ENCODE measurements around the gene ZNF607.
"Not testable (repeated sequence)": the region's sequence is repeated elsewhere in the genome, so short reads cannot be mapped to it uniquely, and the experiment has no call there.

Gene ZNF607

DNA sequence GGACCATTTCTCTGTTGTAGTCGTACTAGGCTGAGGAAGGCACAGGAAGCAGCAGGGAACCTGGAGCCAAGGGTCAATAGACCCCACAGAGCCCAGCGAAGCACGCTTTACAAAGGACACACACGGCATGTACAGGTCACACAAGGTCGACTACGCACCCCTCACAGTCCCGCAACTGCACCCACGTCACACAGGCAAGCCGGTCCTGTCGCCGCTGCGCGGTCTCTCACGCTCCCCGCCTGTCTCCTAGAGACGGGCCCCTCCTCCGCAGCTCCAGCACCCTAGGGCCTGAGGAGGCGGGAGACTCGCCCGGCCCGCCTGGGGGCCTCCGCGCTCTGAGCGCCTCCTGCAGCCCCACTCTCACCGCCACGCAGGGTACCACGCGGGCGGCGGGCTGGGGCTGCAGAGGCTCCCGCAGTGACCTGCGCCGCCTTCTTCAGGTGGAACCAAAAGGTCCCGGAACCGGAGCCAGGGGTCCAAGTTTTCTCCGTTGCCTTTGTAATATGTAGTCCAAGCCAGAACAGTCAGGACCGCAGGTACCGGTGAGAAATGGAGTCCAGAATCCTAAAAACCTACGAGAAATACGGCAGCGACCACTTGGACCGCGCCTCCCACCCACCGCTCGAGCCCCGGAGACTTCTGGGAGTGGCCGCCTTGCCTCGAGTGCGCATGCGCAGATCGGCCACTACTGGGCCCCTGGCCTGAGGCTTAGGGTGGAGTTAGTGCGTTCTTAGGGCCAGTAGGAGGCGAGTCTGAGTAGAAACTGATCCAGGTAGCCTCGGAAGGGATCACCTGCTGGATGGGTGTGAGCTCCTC is at the start of gene ZNF607:
TSS of gene ZNF607 (minus strand) at position 651 of the 816 bp plus-strand sequence. CDS start 8,143 bp downstream, outside the sequence.
- DNase-seq, result peak; percentile 90
- in situ Hi-C loops (cut with HindIII; ENCODE audit: low pct_ligation_motif_present, low pct_unique_long_range_greater_than_20kb, low sequenced_read_pairs), result no loop called here

DNA sequence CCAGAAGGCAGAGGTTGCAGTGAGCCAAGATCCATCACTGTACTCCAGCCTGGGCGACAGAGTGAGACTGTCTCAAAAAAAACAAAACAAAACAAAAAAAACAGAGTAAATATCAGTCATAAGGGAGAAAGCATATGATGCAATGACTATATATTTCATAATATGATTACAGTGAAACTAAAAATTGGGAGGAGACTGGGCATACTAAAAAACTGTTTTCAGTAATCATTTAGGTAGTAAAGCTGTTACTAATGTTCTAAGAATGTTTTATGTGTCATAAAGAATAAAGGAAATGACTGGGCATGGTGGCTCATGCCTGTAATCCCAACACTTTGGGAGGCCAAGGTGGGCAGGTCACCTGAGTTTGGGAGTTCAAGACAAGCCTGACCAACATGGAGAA is 43.9 kb upstream of the ZNF607 start:
- no peak for DNase-seq
- in situ Hi-C loops (cut with HindIII; ENCODE audit: low pct_ligation_motif_present, low pct_unique_long_range_greater_than_20kb, low sequenced_read_pairs), result no loop called here

DNA sequence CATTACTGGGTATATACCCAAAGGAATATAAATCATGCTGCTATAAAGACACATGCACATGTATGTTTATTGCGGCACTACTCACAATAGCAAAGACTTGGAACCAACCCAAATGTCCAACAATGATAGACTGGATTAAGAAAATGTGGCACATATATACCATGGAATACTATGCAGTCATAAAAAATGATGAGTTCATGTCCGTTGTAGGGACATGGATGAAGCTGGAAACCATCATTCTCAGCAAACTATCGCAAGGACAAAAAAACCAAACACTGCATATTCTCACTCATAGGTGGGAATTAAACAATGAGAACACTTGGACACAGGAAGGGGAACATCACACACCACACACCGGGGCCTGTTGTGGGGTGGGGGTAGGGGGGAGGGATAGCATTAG is 38.1 kb upstream of the ZNF607 start:
- in situ Hi-C loops (cut with HindIII; ENCODE audit: low pct_ligation_motif_present, low pct_unique_long_range_greater_than_20kb, low sequenced_read_pairs); DNase-seq: not testable (repeated sequence)

DNA sequence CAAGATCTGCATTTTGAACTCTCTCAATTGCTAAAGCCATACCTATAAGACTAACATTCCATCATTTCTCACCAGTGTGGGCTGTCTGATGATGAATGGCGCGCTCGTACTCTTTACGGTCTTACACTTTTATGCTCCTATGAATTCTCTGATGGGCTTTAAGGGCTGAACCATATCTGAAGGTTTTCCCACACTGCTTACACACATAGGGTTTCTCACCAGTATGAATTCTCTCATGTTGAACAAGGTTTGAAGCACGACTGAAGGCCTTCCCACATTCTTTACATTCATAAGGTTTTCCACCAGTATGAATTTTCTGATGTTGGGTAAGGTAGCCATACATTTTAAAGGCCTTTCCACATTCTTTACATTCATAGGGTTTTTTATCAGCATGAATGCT is 18.8 kb upstream of the ZNF607 start:
- no peak for DNase-seq
- in situ Hi-C loops (cut with HindIII; ENCODE audit: low pct_ligation_motif_present, low pct_unique_long_range_greater_than_20kb, low sequenced_read_pairs), result no loop called here

DNA sequence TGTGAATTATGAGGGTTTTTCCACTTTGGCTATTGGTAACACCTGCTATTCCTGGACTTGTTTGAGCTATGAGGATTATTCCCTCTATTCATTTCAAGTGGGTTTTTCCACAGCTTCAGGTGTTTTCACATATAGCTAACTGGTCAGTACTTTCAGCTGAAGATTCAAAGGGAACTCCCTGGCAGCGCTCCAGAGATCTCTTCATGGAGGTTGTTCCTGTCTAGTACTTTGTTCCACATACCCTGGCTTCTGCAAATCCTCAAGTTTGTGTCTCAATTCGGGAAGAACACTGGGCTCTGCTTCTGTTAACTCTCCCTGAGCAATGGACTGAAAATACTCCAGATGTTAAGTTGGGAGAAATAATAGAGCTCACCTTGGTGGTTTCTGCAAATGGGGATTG is 5.6 kb upstream of the ZNF607 start:
- no peak for DNase-seq
- in situ Hi-C loops (cut with HindIII; ENCODE audit: low pct_ligation_motif_present, low pct_unique_long_range_greater_than_20kb, low sequenced_read_pairs), result no loop called here

DNA sequence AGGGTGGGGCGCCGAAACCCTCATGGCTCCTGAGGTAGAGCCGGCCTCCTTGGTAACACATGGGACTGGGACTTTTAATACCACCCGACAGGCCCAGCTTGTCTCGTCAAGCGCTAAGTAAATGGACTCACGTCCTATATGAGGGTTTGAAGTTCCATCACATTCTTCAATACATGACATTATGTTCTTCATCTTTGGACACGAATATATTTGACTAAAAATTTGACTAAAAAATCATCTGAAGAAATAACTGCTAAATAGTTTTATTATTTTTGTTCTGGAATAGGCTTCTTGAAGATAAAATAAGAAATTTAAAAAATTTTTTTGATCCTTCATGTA is 335 bp upstream of the ZNF607 start:
- DNase-seq, result no peak
- in situ Hi-C loops (cut with HindIII; ENCODE audit: low pct_ligation_motif_present, low pct_unique_long_range_greater_than_20kb, low sequenced_read_pairs), result no loop called here

DNA sequence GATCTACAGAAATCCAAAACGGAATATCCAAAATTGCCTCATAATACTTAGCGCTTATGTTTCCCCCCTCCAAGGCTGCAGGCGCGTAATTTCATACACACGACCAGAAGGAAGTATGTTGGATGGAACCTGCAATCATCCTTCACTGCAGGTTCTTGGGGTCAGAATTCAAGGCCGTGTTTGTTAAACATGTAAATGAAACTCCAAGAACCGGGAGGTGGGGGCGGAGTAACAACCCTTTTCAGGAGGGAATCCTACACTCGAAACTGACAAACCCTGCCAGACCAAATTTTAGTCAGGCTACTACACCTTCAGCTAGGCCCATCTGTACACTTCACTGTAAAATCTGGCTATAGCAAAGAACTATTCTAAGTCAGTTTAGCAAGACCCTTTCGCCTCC is 1.3 kb downstream of the ZNF607 start:
- DNase-seq, result no peak
- in situ Hi-C loops (cut with HindIII; ENCODE audit: low pct_ligation_motif_present, low pct_unique_long_range_greater_than_20kb, low sequenced_read_pairs), result no loop called here

DNA sequence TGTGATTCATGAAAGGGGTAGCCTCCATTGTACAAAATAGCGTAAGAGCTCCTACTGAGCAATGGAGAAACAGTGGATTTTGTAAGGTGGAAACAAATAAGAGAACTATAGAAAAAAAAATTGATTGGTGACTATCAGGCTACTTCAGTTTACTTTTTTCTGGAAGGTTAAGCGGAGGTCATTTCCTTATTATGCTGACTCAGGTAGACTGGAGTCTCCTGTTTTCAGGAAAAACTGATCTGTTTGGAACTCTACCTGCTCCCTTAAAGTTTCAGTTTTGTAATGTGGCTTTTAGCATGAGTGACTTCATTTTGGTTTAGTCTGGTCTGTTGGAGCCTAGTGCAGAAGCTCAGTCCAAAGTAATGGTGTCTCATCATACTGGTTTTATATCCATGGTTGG is 3.4 kb downstream of the ZNF607 start:
- DNase-seq, result no peak
- in situ Hi-C loops (cut with HindIII; ENCODE audit: low pct_ligation_motif_present, low pct_unique_long_range_greater_than_20kb, low sequenced_read_pairs), result no loop called here

DNA sequence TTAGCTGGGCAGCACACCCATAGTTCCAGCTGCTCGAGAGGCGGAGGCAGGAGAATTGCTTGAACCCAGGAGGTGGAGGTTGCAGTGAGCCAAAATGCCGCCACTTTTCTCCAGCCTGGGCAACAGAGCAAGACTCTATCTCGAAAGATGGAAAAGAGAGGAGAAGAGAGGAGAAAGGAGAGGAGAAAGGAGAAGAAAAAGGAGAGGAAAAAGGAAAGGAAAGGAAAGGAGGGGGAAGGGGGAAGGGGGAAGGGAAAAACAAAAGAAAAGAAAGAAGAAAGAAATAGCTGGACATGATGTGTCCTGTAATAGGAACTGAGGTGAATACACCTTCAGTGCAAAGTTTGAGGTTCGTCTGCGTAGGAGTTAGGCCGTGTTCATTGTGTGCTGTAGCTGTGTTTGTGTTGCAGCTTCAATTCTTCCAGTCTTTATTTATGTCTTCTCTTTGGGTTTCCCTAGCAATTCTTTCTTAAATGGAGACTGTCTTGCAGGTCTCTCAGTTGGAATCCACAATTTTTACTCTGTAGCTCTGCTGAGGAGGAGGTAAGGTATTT is 13.4 kb downstream of the ZNF607 start:
- no peak for DNase-seq
- in situ Hi-C loops (cut with HindIII; ENCODE audit: low pct_ligation_motif_present, low pct_unique_long_range_greater_than_20kb, low sequenced_read_pairs), result no loop called here

DNA sequence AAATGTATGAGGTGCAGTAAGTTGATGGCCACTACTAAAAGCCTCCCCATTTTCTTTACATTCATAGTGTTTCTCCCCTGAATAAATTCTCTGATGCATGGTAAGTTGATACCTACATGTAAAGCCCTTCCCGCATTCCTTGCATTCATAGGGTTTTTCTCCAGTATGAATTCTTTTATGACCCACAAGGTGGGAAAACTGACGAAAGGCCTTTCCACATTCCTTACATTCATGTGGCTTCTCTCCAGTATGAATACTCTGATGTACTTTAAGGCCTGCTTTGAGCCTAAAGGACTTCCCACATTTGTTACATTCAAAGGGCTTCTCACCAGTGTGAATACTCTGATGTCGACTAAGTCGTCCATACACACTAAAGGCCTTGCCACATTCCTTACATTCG is 20.5 kb downstream of the ZNF607 start:
- in situ Hi-C loops (cut with HindIII; ENCODE audit: low pct_ligation_motif_present, low pct_unique_long_range_greater_than_20kb, low sequenced_read_pairs), result no loop called here
- DNase-seq, result no peak

DNA sequence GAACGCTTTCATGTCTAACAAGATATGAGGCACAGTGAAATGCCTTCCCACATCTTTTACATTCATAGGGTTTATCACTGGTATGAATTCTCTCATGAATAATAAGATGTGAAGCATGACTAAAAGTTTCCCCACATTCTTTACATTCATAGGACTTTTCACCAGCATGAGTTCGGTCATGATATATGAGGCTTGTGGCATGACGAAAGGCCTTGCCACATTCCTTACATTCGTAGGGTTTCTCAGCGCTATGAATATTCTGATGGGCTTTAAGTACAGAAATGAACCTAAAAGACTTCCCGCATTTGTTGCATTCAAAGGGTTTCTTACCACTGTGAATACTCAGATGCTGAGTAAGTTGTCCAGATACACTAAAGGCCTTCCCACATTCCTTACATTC is 21.3 kb downstream of the ZNF607 start:
- DNase-seq, result no peak
- in situ Hi-C loops (cut with HindIII; ENCODE audit: low pct_ligation_motif_present, low pct_unique_long_range_greater_than_20kb, low sequenced_read_pairs), result no loop called here

DNA sequence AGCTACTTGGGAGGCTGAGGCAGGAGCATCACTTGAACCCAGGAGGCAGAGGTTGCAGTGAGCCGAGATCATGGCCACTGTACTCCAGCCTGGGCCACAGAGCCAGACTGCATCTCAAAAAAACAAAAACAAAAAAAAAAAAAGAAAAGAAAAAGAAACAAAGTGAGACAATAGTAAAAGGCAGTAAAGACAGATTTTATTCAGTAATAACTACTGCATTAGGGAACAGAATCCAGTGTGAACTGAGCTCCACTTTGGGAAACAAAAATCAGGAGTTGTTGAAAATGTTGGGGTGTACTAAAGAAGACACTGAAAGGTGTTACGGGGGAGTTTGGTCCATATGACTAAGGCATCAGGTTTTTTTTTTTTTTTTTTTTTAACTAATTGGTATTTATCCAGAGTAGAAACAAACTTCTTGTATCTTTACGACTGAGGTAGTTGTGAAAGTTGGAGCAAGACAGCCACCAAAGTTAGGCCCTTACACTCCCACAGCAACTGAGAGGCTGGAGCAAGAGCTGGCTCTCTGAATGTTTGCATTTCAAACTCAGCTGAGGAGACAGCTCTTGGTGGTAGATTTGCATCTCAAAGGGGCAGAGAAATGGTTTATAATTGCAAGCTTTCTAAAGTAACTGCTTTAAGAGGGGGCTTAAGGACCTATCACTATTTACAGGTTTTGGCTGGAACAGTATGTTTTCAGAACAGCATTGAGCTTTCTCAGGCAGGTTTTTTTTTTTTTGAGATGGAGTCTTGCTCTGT is 24.2 kb downstream of the ZNF607 start:
- in situ Hi-C loops (cut with HindIII; ENCODE audit: low pct_ligation_motif_present, low pct_unique_long_range_greater_than_20kb, low sequenced_read_pairs), result no loop called here
- no peak for DNase-seq

DNA sequence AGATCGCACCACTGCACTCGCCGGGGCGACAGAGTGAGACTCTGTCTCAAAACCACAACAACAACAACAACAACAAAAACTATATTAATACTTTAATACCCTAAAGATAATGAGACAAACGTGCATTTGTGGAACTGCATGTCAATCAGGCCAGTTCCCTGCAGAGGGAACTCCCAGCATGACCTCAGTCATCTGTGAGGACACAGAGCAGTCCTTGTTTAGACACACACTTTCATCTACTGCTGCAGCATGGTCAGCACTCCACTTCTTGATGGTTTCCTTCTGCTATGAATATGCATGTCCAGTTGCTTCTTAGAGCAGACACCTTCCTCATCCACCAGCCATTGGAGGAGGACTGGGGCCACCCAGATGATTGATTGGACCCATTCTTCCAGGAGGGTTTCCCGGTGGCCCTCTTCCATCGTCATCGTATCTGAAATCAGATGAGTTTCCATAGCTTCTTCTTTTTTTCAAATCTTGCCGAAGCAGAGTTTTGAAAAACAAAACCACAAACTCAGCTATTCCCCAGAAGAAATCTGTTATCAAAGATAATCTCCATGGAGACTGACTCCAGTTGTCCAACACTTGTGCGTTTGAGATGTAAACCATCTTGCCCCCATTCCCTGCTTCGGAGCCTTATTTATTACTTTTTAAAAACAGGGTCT is 26.5 kb downstream of the ZNF607 start:
- DNase-seq, result no peak
- in situ Hi-C loops (cut with HindIII; ENCODE audit: low pct_ligation_motif_present, low pct_unique_long_range_greater_than_20kb, low sequenced_read_pairs), result no loop called here

DNA sequence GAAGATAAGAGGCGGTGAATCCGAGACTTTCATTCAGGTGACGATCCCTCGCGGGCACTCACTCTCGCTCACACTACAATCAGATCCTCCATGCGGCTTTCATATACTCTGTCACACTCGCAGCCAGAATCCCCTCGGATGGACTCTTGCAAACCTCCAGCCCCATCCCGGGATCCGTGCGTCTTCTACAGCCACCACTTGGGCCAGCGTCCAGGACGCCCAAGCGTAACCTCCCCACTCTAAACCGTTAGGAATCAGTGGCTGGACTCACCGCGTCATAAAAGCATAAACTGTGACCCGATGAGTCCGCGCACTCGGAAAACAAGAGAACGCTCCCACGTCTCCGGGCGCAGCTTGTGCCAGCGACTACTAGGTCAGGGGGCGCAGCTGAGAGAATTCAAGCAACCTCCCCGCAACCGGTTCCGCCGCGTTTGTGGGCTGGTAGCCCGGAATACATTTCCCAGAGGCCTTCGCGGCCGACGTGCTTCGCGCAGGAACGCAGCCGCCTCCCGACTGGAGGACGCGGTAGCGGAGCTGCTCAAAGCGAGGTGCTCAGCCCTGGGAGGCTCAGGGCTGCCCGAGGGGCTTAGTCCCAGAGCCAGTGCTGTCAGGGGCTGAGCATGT is 27.6 kb downstream of the ZNF607 start:
- DNase-seq, result no peak
- in situ Hi-C loops (cut with HindIII; ENCODE audit: low pct_ligation_motif_present, low pct_unique_long_range_greater_than_20kb, low sequenced_read_pairs), result no loop called here

DNA sequence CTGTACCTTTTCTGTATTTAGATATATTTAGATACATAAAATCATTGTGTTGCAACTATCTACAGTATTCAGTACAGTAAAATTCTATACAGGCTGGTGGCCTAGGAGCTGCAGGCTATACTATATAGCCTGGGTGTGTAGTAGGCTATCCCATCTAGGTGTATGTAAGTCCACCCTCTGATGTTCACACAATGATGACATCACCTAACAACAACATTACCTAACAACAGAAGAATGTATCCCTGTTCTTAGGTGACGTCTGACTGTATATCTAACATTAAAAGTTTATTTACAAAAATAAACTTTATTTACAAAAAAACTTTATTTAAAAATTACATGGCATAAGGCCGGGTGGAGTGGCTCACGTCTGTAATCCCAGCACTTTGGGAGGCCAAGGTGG is 36.0 kb downstream of the ZNF607 start:
- DNase-seq, result no peak
- in situ Hi-C loops (cut with HindIII; ENCODE audit: low pct_ligation_motif_present, low pct_unique_long_range_greater_than_20kb, low sequenced_read_pairs), result no loop called here

DNA sequence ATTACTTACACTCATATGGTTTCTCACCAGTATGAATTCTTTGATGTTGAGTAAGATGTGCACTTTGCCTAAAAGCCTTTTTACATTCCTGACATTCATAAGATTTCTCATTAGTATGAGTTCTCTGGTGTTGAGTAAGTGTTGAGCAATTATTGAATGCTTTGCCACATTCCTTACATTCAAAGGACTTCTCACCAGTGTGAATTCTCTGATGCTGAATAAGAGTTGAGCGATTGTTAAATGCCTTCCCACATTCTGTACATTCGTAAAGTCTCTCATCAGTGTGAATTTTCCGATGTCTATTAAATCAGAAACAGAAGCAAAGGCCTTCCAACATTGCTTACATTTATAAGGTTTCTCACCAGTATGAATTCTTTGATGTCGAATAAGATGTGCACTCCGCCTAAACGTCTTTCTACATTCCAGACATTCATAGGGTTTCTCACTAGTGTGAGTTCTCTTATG is 50.1 kb downstream of the ZNF607 start:
- no peak for DNase-seq
- in situ Hi-C loops (cut with HindIII; ENCODE audit: low pct_ligation_motif_present, low pct_unique_long_range_greater_than_20kb, low sequenced_read_pairs), result no loop called here

DNA sequence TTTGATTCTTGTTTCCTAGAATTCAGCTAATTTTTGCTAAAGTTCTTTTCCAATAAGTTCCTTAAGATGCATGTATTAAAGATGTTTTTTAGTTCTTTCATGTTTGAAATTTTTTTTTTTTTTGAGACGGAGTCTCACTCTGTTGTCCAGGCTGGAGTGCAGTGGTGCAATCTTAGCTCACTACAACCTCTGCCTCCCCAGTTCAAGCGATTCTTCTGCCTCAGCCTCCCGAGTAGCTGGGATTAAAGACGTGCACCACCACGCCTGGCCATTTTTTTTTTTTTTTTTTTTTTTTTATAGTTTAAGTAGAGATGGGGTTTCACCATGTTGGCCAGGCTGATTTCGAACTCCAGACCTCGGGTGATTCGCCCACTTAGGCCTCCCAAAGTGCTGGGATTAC is 62.4 kb downstream of the ZNF607 start:
- in situ Hi-C loops (cut with HindIII; ENCODE audit: low pct_ligation_motif_present, low pct_unique_long_range_greater_than_20kb, low sequenced_read_pairs); DNase-seq: not testable (repeated sequence)

DNA sequence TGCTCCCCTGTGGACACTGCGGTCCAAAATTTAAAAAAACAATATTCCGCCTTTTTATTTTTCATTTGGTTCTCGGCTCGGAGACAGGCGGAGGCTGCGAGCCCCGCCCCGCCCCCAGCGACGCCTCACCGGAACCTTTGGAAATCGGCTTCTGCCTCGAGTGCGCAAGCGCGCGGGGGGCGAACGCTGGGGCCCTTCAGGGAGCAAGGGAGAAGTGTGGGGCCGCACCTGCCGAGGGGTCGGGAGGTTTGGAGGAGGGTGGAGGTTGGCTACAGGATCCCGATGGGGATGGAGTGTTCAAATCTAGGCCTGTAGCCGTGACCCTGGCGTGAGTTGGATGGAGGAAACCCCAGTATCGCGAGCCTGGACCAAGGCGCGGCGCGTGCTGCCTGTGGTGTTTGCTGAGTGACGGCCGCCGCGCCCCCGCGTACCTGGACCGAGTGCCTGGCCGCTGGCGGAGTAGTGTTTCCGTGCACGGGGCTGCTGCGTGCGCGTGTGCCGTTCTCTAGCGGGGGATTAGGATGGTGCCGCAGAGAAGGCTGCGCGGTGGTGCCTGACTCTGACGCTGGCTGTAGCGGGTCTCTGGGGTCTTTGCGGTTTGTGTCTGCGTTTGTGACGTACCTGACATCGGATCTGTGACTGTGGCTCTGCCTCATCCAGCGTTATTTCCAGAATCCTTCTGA is 63.7 kb downstream of the ZNF607 start:
- in situ Hi-C loops (cut with HindIII; ENCODE audit: low pct_ligation_motif_present, low pct_unique_long_range_greater_than_20kb, low sequenced_read_pairs), result no loop called here
- DNase-seq, result peak; percentile 80
